HFFc6 (cell line): ENCODE measurements around the gene TBX4. TPM values are rescaled to one million over a fixed set of nuclear protein-coding genes. Genes with fewer than 3 reads are reported as not detected.
"Not testable (repeated sequence)": the region's sequence is repeated elsewhere in the genome, so short reads cannot be mapped to it uniquely, and the experiment has no call there.

Experiments
- DNase-seq: peaks from one replicate; pipeline ENCODE4 v3.0.0-alpha.2; 2018
- H3K27ac Mint-ChIP-seq: 2 replicates; pipeline ENCODE4 v1.8.0; 2020; ENCODE audit warnings: mild to moderate bottlenecking, mixed read lengths
- H3K27me3 Mint-ChIP-seq: 2 replicates; pipeline ENCODE4 v1.8.0; 2021; ENCODE audit warnings: mild to moderate bottlenecking, moderate library complexity, mixed read lengths; ENCODE audit not compliant: insufficient read depth
- H3K36me3 Mint-ChIP-seq: 2 replicates; pipeline ENCODE4 v1.8.0; 2021; ENCODE audit warnings: low read depth, mixed read lengths
- H3K4me1 Mint-ChIP-seq: 2 replicates; pipeline ENCODE4 v1.8.0; 2020; ENCODE audit warnings: low read depth, mixed read lengths
- H3K4me3 Mint-ChIP-seq: 2 replicates; pipeline ENCODE4 v1.8.0; 2020; ENCODE audit warnings: mild to moderate bottlenecking, moderate library complexity, mixed read lengths
- H3K9me3 Mint-ChIP-seq: 2 replicates; pipeline ENCODE4 v1.8.0; 2020; ENCODE audit warnings: mild to moderate bottlenecking, mixed read lengths
- CTCF ChIP-seq: fragments of 200-600 bp; sonication (generic); IDR thresholded peaks from 2 replicates; pipeline ENCODE4 v1.5.0; 2021; ENCODE audit warnings: antibody characterized with exemption, mild to moderate bottlenecking
- total RNA-seq, 6 experiments: library from RNA; stranded (reverse); fragmentation: NEBNext Ultra II Directional; extraction: Animal tissue kit (Norgen Biotek cat#: 25700); gene quantifications; 2 replicates in 1 of 6; 3 replicates in 5 of 6; pipeline ENCODE4 v1.2.3, GENCODE V29; 2021

The TBX4 gene
- total RNA-seq, 6 experiments from 2014 or later = 0.11 to 0.26 (median 0.18) TPM; not detected in 3

GRCh38 chr17:61519139-61519538 lies 66.9 kb downstream of the TBX4 start:
- TF ChIP-seq CTCF = no peak
- no peak overlapping the region for H3K27ac Mint-ChIP-seq
- no peaks in the 10 kb centered on the region for H3K9me3 Mint-ChIP-seq
- peaks cover 5% of the 10 kb centered on the region; the same call in 1 of the 2 replicates for H3K4me1 Mint-ChIP-seq
- H3K27me3 Mint-ChIP-seq = peaks cover 7% of the 10 kb centered on the region
- no peak for DNase-seq
- no peaks in the 10 kb centered on the region for H3K36me3 Mint-ChIP-seq
- no peak overlapping the region for H3K4me3 Mint-ChIP-seq

GRCh38 chr17:61519754-61520440 lies 67.7 kb downstream of the TBX4 start:
- TF ChIP-seq CTCF = no peak
- Mint-ChIP-seq H3K4me3 (no peak overlapping the region), H3K27me3 (peaks cover 7% of the 10 kb centered on the region), H3K9me3 (no peaks in the 10 kb centered on the region), H3K36me3 (no peaks in the 10 kb centered on the region), H3K4me1 (no peaks in the 10 kb centered on the region), H3K27ac (no peak overlapping the region)
- no peak for DNase-seq

GRCh38 chr17:61520897-61521296 lies 68.7 kb downstream of the TBX4 start:
- Mint-ChIP-seq H3K4me1 (no peaks in the 10 kb centered on the region), H3K36me3 (no peaks in the 10 kb centered on the region), H3K27me3 (peaks cover 14% of the 10 kb centered on the region), H3K4me3 (no peak overlapping the region), H3K9me3 (no peaks in the 10 kb centered on the region), H3K27ac (no peak overlapping the region)
- DNase-seq = no peak
- no peak for TF ChIP-seq CTCF

GRCh38 chr17:61522088-61522487 lies 69.9 kb downstream of the TBX4 start:
- H3K4me1 Mint-ChIP-seq = no peaks in the 10 kb centered on the region
- DNase-seq = no peak
- no peaks in the 10 kb centered on the region for H3K9me3 Mint-ChIP-seq
- no peak overlapping the region for H3K27ac Mint-ChIP-seq
- TF ChIP-seq CTCF = no peak
- no peak overlapping the region for H3K4me3 Mint-ChIP-seq
- no peaks in the 10 kb centered on the region for H3K36me3 Mint-ChIP-seq
- peaks cover 21% of the 10 kb centered on the region for H3K27me3 Mint-ChIP-seq

GRCh38 chr17:61524319-61524718 lies 72.1 kb downstream of the TBX4 start:
- Mint-ChIP-seq H3K4me3 (no peak overlapping the region), H3K27me3 (peaks cover 17% of the 10 kb centered on the region), H3K4me1 (no peaks in the 10 kb centered on the region), H3K27ac (no peak overlapping the region), H3K9me3 (no peaks in the 10 kb centered on the region), H3K36me3 (no peaks in the 10 kb centered on the region)
- TF ChIP-seq CTCF = no peak
- no peak for DNase-seq

GRCh38 chr17:61527441-61527840 lies 75.2 kb downstream of the TBX4 start:
- DNase-seq, H3K9me3 Mint-ChIP-seq, H3K36me3 Mint-ChIP-seq, H3K27ac Mint-ChIP-seq, H3K4me1 Mint-ChIP-seq, H3K4me3 Mint-ChIP-seq: not testable (repeated sequence)
- H3K27me3 Mint-ChIP-seq = peaks cover 19% of the 10 kb centered on the region
